CD4-positive, alpha-beta T cell treated with Interleukin-10 for 1 hour (primary cell): ENCODE data around the gene APOE.

Experiments used
- DNase-seq: peaks from one replicate; pipeline ENCODE4 v3.0.0-alpha.2; 2020

The APOE gene

DNA sequence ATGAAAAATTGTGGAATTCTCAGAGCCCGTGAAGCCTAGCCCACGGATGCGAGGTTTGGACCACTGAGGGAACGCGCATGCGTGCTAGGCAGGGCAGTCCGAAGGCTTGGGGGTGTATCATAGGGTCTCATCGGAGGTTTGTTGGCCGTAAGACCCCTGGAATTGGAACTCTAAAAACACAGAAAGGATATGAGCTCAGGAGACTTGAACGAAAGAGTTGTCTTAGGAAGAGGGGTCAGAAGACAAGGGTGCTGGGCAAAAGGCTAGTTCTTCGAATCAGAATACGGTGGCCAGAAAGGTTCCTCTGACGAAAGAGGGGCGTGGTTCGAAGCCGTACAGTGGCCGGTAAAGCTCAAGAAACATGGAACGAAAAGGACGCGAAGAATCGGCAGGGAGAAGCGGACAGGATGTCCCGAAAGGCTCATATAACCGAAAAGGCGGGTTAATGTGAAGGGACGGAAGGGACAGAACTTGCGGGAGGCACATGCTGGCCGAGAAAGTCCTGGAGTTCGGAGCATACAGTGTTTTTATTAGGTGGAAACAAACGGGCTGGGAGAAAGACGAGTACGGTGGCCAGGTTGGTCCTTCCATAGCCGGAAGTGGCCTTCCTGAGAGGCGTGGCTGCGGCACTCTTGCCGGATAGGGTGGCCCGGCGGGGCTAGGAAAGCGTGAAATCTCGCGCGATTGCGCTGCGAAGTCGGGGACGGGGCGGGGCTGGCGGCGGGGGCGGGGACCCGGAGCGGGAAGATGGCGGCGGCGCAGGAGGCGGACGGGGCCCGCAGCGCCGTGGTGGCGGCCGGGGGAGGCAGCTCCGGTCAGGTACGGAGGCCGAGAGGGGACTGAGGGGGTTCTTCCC is 49.3 kb downstream of the APOE start, which contains the start of gene CLPTM1:
Gene CLPTM1 (plus strand): TSS at position 732 of the 856 bp plus-strand sequence. CDS start 16 bp downstream, at position 748.
- DNase-seq, result peak; percentile 97

- no peak for DNase-seq
Observed at GRCh38 chr19:44955505-44956439, 50.2 kb downstream of the APOE start.

DNA sequence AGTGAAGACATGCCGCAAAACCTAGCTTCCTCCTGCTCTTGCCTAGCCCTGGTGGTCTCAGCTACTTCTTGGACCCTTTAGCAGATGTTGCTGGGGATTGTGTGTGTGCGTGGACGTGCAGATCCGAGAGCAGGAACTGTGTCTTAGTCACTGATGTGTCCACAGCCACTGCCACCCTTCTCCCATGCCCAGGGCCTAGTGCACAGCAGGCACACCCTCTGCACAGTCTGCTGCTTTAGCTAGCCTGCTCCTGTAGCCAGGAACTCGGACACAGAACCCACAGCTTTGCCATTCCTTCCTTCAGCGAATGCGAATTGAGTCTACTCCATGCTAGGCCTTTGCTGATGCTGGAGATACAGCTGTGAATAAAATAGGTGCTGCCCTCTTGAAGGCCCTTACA is 51.9 kb downstream of the APOE start:
- no peak for DNase-seq

GRCh38 chr19:44958090-44958489 is 52.5 kb downstream of the APOE start:
- no peak for DNase-seq
